HG02870 (cell line): ENCODE data around the gene MSL1.

Experiments used
- ATAC-seq: cut with Tn5 transposase; IDR thresholded peaks from one replicate; pipeline ENCODE4 v1.9.1; 2021; ENCODE audit warnings: mild to moderate bottlenecking, moderate library complexity; ENCODE audit not compliant: unreplicated experiment

MSL1 gene

GRCh38 chr17:40173091-40173777 lies 51.5 kb downstream of the MSL1 start:
- ATAC-seq, result no peak

DNA sequence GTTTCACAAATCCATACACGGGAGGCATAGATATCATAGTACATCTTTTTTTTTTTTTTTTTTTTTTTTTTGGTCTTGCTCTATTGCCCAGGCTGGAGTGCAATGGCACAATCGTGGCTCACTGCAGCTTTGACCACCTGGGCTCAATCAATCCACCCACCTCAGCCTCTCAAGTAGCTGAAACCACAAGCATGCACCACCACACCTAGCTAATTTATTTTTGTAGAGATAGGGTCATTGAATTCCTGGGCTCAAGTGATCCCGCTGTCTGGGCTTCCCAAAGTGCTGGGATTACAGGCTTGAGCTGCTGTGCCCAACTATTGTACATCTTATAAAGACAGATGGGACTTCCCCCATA lies 52.0 kb downstream of the MSL1 start:
- ATAC-seq, result no peak

- ATAC-seq, result no peak
Measured at GRCh38 chr17:40174514-40174913, 52.7 kb downstream of the MSL1 start.

DNA sequence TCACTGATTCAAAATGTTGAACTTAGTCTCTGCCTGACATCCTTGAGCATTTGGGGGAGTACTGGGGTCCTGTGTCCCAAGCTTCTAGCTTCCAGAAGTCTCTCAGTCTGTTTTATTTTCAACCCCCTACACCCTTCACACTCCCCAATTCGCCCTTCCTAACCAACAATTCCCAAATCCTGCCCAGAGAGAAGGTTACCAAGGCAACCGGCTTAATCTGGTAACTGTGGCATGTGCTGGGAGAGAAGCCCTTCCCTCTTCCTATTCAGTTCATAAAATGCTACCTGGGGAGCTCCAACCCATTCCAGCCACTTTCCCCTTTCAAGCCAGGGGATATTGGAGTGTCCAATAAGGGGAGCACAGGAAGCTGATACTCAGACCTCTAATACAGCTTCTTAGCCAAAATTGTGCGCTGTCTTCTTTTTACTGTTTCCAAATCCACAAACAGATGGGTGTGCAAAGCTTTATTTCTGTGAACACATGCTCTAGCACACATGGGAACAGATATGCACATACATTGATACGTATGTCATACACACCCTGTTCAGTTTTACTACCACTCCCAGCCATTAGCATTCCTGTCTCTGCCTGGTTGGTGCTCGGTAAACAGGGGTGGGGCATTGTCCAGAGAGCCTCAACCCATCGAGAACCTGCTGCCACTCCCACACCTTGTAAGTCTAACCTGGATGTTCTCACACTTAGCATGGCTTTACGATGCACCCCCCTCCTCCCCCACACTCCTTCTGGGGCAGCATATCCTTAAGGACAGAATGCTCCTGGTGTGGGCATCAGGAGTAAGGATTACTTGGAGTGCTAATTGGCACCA lies 54.4 kb downstream of the MSL1 start:
- no peak for ATAC-seq

DNA sequence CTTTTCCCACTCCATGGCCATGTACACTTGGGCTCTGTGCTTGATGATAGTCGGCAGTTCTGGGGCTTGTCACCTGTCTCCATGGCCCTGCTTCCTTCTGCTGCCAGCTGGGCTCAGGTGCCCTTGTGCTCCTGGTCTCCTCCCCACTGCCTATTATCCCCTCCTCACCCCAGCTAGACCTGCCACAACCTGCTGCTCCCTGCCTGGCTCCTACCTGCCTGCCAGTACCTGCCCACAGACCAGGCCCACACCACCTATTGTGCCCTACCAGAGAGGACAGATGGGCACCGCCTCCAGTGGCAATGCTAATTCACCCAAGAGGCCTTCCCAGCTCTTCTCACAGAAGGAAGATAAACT lies 55.0 kb downstream of the MSL1 start:
- ATAC-seq, result no peak

DNA sequence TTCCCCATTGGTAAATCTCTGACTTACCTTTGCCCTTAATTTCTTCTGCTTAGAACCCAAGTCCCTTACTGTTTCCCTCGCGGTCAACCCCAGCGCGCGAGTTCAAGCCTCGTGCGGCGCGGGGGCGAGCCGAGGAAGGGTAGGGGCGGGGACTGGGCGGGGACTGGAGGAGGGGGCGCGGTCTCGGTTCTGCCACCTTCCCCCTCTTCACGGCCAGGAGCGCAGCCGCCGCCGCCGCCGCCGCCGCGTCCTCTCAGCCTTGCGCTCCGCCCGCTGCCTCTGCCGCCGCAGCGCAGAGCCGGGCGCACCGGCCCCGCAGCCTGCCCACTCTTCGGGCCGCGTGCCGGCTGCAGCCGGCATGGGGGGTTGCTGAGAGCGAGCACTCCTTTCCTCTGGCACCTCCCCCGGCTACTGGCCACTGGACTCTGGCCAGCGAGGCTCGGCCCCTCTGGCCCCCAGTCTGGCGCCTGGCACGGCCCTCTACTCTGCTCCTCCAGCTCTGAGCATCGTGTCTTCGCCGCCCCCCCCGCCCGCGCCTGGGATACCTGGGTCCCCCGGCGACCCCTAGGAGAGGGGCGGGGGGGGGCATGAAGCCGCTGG lies 55.6 kb downstream of the MSL1 start, which contains the start of gene RAPGEFL1:
TSS of gene RAPGEFL1 (plus strand) at position 196 of the 600 bp plus-strand sequence. CDS start at position 588, 392 bp downstream.
- peak; percentile 59 for ATAC-seq

DNA sequence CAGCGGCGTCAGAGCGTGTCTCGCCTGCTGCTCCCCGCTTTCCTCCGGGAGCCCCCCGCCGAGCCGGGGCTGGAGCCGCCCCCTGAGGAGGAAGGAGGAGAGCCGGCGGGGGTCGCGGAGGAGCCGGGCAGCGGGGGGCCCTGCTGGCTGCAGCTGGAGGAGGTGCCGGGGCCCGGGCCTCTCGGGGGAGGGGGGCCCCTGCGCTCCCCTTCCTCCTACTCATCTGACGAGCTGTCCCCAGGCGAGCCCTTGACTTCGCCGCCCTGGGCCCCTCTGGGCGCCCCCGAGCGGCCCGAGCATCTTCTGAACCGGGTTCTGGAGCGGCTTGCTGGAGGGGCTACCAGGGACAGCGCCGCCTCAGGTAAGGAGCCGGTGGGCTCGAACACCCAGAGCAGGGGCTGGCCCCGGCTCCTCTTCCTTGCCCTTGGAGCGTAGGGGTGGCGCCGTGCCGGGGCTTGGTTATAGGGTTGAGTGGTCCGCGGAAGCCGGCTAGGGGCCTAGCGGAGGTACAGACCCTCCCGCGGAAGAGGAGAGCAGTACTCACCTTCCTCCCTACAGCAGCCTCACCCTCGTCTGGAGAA lies 56.3 kb downstream of the MSL1 start:
- ATAC-seq, result no peak

DNA sequence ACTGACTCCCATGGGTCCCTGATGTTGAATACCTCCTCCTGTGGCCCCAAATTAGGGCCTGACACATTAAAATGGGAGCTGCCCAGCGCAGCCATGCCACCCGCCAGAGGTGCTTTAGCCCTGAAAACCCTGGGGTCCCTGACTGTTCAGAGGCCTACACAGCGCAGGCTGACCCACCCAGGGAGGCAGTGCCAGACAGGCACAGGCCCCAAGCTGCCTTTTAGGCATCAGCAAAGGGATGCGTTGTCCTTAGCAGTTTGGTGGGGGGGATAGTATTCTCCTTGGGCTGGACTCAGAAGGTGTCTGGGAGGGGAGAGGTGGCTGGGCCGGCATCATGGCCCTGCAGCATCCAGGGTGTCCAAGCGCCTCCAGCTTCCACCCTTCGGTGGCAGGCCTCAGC lies 56.9 kb downstream of the MSL1 start:
- ATAC-seq, result no peak

- ATAC-seq, result no peak
Measured at GRCh38 chr17:40179923-40180659, 58.3 kb downstream of the MSL1 start.

DNA sequence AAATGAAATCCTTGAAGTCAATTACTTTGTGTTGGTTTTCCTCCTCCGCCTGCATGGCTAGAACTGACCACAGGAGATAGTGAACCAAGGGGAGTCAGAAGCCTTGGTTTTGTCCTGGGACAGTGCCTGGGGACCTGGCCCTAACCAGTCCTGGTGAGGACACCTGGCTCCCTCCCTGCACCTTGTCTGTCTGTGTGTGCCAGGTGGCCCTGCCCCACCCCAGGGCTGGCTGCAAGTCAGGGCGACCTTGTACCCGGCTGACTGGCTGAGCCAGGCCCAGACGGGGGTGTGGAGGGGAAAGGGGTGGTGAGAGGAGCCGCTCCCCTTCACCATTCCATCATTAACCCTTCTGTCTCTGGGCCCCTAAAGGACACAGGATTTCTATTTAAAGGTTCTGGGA lies 58.9 kb downstream of the MSL1 start:
- ATAC-seq, result no peak

- no peak for ATAC-seq
Measured at GRCh38 chr17:40181205-40181604, 59.4 kb downstream of the MSL1 start.

- no peak for ATAC-seq
Measured at GRCh38 chr17:40182606-40183005, 60.8 kb downstream of the MSL1 start.
